Measurements from ENCODE around the gene ZNF280D. TPM values are rescaled to one million over a fixed set of nuclear protein-coding genes. Genes with fewer than 3 reads are reported as not detected.

ZNF280D gene
- total and polyA plus RNA-seq, 2 of the 4 experiments (the other 2 are of a cell fraction): 8.3 to 21.0 TPM

DNA sequence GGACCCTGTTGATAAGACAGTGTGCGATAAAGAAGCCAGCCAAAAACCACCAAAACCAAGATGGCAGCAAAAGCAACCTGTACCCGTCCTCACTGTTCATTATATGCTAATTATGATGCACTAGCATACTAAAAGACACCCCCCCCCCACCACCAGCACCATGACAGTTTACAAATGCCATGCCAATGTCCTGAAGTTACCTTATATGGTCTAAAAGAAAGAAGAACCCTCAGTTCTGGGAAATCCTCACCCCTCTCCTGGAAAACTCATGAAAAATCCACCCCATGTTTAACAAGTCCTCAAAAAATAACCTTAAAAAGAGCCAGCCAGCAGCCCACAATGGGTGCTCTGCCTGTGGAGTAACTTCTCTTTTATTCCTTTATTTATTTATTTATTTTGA lies 48.4 kb upstream of the ZNF280D start:
- Histone ChIP-seq H3K18ac (ENCODE audit: low read depth, low read length) (no peak overlapping the region), H3K23ac (ENCODE audit: low read depth, low read length) (no peak overlapping the region), H3K14ac (replicated peaks; ENCODE audit: low read depth, low read length) (no peak overlapping the region), H3K27ac (ENCODE audit: insufficient read depth, low read length) (no peak overlapping the region), H2BK120ac (ENCODE audit: low read depth, low read length) (no peak overlapping the region), H3K4ac (ENCODE audit: low read depth, low read length) (no peak overlapping the region), H3K9me3 (ENCODE audit: control insufficient read depth, insufficient read depth, low read length) (no peaks in the 10 kb centered on the region), H2AFZ (replicated peaks; ENCODE audit: low read length, poor library complexity) (no peak overlapping the region), H4K20me1 (ENCODE audit: insufficient read depth, low read length) (no peaks in the 10 kb centered on the region), H3K9ac (ENCODE audit: low read depth, low read length) (no peak overlapping the region), H3K4me3 (ENCODE audit: insufficient read depth, low read depth, low read length) (no peak overlapping the region), H2AK5ac (ENCODE audit: low read depth, low read length) (no peak overlapping the region), H3K56ac (ENCODE audit: extremely low read depth, insufficient read depth, low read length) (no peak overlapping the region), H3K27me3 (ENCODE audit: control insufficient read depth, insufficient read depth, low read length) (no peaks in the 10 kb centered on the region), H3K9me1 (ENCODE audit: insufficient read depth, low read length) (no peaks in the 10 kb centered on the region), H3K4me1 (ENCODE audit: control insufficient read depth, insufficient read depth, low read length) (no peaks in the 10 kb centered on the region), H2BK5ac (ENCODE audit: low read depth, low read length, poor library complexity, severe bottlenecking) (no peak overlapping the region), H2AK9ac (replicated peaks; ENCODE audit: low read depth, low read length, poor library complexity) (no peak overlapping the region), H4K91ac (ENCODE audit: insufficient read depth, low read depth, low read length) (no peak overlapping the region), H3K4me2 (ENCODE audit: low read depth, low read length) (no peak overlapping the region), H4K8ac (ENCODE audit: low read depth in 2 of 2, low read length in 2 of 2) (no peak overlapping the region), H4K5ac (ENCODE audit: low read depth, low read length) (no peak overlapping the region), H3K36me3 (ENCODE audit: control insufficient read depth, insufficient read depth, low read length) (no peaks in the 10 kb centered on the region), H2BK15ac (ENCODE audit: low read depth, low read length) (no peak overlapping the region), H3K79me1 (ENCODE audit: low read depth in 1 of 2, low read length in 2 of 2) (no peaks in the 10 kb centered on the region), H2BK20ac (ENCODE audit: low read depth, low read length) (no peak overlapping the region)
- in situ Hi-C loops (cut with MboI; ENCODE audit: low sequenced_read_pairs): no loop called here
- BruUV-seq (replicated peaks): no TSS peak
- ChIA-PET CTCF (no interaction called here), POLR2A (ENCODE audit: unreplicated experiment) (no interaction called here)
- ATAC-seq (ENCODE audit: low read depth) (no peak), DNase-seq (no peak)
- TF ChIP-seq MAZ (IDR thresholded peaks at IDR 0.05; ENCODE audit: borderline replicate concordance, low read depth, low read length) (no peak), ELK1 (IDR thresholded peaks at IDR 0.05; ENCODE audit: borderline replicate concordance, low read depth, low read length) (no peak), CHD1 (IDR thresholded peaks at IDR 0.05; ENCODE audit: low read depth, low read length) (no peak), POLR2A (IDR thresholded peaks at IDR 0.05; ENCODE audit: low read depth, low read length) (no peak), RCOR1 (IDR thresholded peaks at IDR 0.05; ENCODE audit: insufficient replicate concordance, low read length) (no peak), SMC3 (IDR thresholded peaks at IDR 0.05; ENCODE audit: low read depth, low read length) (no peak), NFE2L2 (IDR thresholded peaks at IDR 0.05; ENCODE audit: low read depth, low read length) (no peak), RFX5 (IDR thresholded peaks at IDR 0.05; ENCODE audit: low read depth, low read length) (no peak), MXI1 (IDR thresholded peaks at IDR 0.05; ENCODE audit: borderline replicate concordance, low read depth, low read length) (no peak), BHLHE40 (IDR thresholded peaks at IDR 0.05; ENCODE audit: low read depth, low read length) (no peak), MAFK (IDR thresholded peaks at IDR 0.05; ENCODE audit: low read depth, low read length) (no peak), RAD21 (IDR thresholded peaks at IDR 0.05; ENCODE audit: low read length) (no peak), CTCF (conservative IDR thresholded peaks at IDR 0.05; ENCODE audit: low read depth, low read length) (no peak), FOS (IDR thresholded peaks at IDR 0.05; ENCODE audit: low read depth, low read length) (no peak)
- dilution Hi-C loops (cut with HindIII; ENCODE audit: low sequenced_read_pairs, unreplicated experiment): no loop called here
- intact Hi-C loops (cut with micrococcal nuclease): no loop called here
- no CpG with 5 or more reads among the region's 2 CpGs for WGBS, 2 experiments (ENCODE audit: extremely low coverage in 2 of 2, insufficient read length in 1 of 2)
